Measurements from ENCODE around the gene PPFIA1. TPM values are rescaled to one million over a fixed set of nuclear protein-coding genes. Genes with fewer than 3 reads are reported as not detected.

PPFIA1 gene
- total and polyA plus RNA-seq, 2 of the 8 experiments (the other 6 are each of a cell fraction or from before 2014, with no cell fraction given) = 44.3 to 73.5 TPM

DNA sequence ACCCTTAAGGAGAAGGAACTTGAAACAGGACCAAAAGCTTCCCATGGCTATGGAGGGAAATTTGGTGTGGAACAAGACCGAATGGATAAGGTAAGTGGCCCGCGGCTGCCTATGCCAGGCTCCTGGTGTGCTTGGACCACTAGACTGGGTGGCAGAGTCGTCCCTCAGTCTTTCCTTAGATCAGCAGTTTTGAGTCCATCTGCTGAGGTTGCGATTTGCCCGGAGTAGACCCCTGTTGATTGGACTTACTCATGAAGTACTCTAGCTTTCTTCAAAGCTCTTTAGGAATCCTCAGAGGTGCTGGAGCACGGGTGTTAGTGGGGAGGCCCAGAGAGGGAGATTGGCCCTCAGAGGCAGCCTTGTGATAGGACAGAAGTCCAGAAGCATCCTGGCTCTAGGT, 139.4 kb downstream of the PPFIA1 start:
- Histone ChIP-seq H3K27me3 (replicated peaks in 1 of 4; ENCODE audit: control insufficient read depth in 3 of 4, extremely low read depth in 1 of 4, insufficient read depth in 3 of 4, low read length in 3 of 4) (no peaks in the 10 kb centered on the region), H2BK5ac (ENCODE audit: low read depth, low read length) (no peak overlapping the region), H2BK15ac (ENCODE audit: low read length) (no peak overlapping the region), H3K14ac (ENCODE audit: insufficient read length) (no peak overlapping the region), H2AFZ (ENCODE audit: low read length) (no peak overlapping the region), H2AK5ac (ENCODE audit: low read depth, low read length) (no peak overlapping the region), H3K36me3 (ENCODE audit: control insufficient read depth in 2 of 4, insufficient read depth in 4 of 4, low read length in 3 of 4) (peaks cover 37 to 94% (median 76%) of the 10 kb centered on the region in 4 experiments), H2BK20ac (ENCODE audit: low read length) (no peak overlapping the region), H3K4me2 (ENCODE audit: insufficient read depth in 1 of 2, low read depth in 2 of 2, low read length in 2 of 2) (no peak overlapping the region), H3K27ac (ENCODE audit: low read depth, low read length) (no peak overlapping the region), H4K91ac (replicated peaks; ENCODE audit: insufficient read length, low read length) (no peak overlapping the region), H3K79me2 (ENCODE audit: control insufficient read depth in 1 of 2, insufficient read depth in 2 of 2, low read length in 2 of 2) (peaks cover 0 to 14% of the 10 kb centered on the region in 2 experiments; a peak in 2 of 4 replicates), H3K56ac (replicated peaks; ENCODE audit: insufficient read length, low read depth, low read length) (no peak overlapping the region), H4K8ac (ENCODE audit: extremely low read depth, insufficient read depth, low read length) (no peak overlapping the region), H4K5ac (ENCODE audit: insufficient read length, low read depth, low read length) (no peak overlapping the region), H3K23me2 (ENCODE audit: low read depth, low read length) (no peaks in the 10 kb centered on the region), H3K9me3 (ENCODE audit: insufficient read depth in 2 of 2, low read depth in 1 of 2, low read length in 1 of 2) (no peaks in the 10 kb centered on the region), H2BK12ac (ENCODE audit: low read depth, low read length) (no peak overlapping the region), H3K4me3 (ENCODE audit: extremely low read depth in 1 of 4, insufficient read depth in 2 of 4, low read depth in 3 of 4, low read length in 4 of 4) (no peak overlapping the region), H3K4me1 (replicated peaks in 1 of 4; ENCODE audit: control insufficient read depth in 3 of 4, insufficient read depth in 4 of 4, low read length in 3 of 4) (no peaks in the 10 kb centered on the region), H2BK120ac (replicated peaks; ENCODE audit: low read depth, low read length) (no peak overlapping the region), H3K9ac (replicated peaks in 1 of 4; ENCODE audit: extremely low read depth in 1 of 4, low read depth in 3 of 4, low read length in 3 of 4) (no peak overlapping the region), H3K4ac (replicated peaks; ENCODE audit: insufficient read length, low read depth, low read length) (no peak overlapping the region), H4K20me1 (replicated peaks in 1 of 2; ENCODE audit: control insufficient read depth in 1 of 2, insufficient read depth in 2 of 2, low read length in 2 of 2) (peaks cover 9 to 20% of the 10 kb centered on the region in 2 experiments), H3K18ac (ENCODE audit: extremely low read depth, low read length) (no peak overlapping the region), H3K79me1 (ENCODE audit: low read depth, low read length) (peaks cover 2% of the 10 kb centered on the region; the same call in 1 of the 2 replicates), H3K23ac (ENCODE audit: insufficient read length) (no peak overlapping the region)
- POLR2A ChIA-PET (ENCODE audit: partially characterized antibody) = interaction anchor here (1.2 to 3.0 kb wide), 2 partner anchors 10 to 14 kb away, joined by 4 to 12 read pairs; no protein-coding TSS in a partner anchor
- CTCF ChIA-PET (ENCODE audit: partially characterized antibody) = interaction anchor here (1.2 kb wide), 1 partner anchor 21 kb away, joined by 3 read pairs; no protein-coding TSS in a partner anchor
- no peak for DNase-seq (ENCODE audit: low read depth in 1 of 2, low spot score in 2 of 2)
- 91% methylated on average over 7 of the region's 7 CpGs; no CpG with 5 or more reads in 1 of the 2 experiments for WGBS, 2 experiments (ENCODE audit: extremely low coverage in 1 of 2, insufficient coverage in 1 of 2, insufficient read length in 1 of 2, insufficient replicate concordance in 2 of 2, low coverage in 1 of 2, low lambda C conversion rate in 2 of 2, missing lambda C conversion rate in 1 of 2)
- no peak for FAIRE-seq
- no peak for TF ChIP-seq FOSL1 (IDR thresholded peaks at IDR 0.05; ENCODE audit: insufficient read depth, low read depth, low read length)

Data from H1 (cell line).